Peyer's patch (tissue), 4 donors: Measurements from ENCODE around the gene ZNF521.

Source experiments
- POLR2A ChIP-seq, 2 donors: fragments of 450-650 bp; IDR thresholded peaks; one replicate each; pipeline ENCODE4 v1.5.1; 2017; ENCODE audit warnings: antibody characterized with exemption in 2 of 2, mild to moderate bottlenecking in 2 of 2, moderate library complexity in 2 of 2
- TF ChIP-seq, protein P1 (sequence below), 6 experiments: fragments of 450-650 bp in 4 of 6; fragments of 200-600 bp in 2 of 6; sonication (generic) in 1 of 6; IDR thresholded peaks; one replicate each; pipeline ENCODE4 v1.5.1; 2017 to 2019; ENCODE audit warnings: antibody characterized with exemption in 6 of 6, mild to moderate bottlenecking in 3 of 6, moderate library complexity in 1 of 6

DNA sequence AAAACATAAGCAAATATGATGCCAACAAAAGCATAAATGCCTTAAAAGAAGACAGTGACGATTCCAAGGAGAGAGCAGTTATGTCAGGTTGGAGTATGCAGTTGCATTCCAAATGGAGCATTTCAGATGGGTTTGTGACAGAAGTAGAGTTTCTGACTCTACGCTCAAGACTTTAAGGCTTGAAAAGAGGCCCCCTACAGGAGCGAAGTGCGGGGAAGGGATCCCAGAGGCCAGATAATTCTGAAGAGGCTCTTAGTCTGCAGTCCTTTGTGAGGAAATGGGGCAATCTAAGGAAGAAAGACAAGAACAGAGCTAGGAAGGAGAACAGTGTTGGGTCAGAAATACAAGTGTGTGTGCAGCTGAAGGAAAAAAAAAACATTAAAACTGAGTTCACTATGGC is 95.5 kb downstream of the ZNF521 start:
- TF ChIP-seq POLR2A (IDR thresholded peaks at IDR 0.05) = no peak
- TF ChIP-seq, protein P1, sequence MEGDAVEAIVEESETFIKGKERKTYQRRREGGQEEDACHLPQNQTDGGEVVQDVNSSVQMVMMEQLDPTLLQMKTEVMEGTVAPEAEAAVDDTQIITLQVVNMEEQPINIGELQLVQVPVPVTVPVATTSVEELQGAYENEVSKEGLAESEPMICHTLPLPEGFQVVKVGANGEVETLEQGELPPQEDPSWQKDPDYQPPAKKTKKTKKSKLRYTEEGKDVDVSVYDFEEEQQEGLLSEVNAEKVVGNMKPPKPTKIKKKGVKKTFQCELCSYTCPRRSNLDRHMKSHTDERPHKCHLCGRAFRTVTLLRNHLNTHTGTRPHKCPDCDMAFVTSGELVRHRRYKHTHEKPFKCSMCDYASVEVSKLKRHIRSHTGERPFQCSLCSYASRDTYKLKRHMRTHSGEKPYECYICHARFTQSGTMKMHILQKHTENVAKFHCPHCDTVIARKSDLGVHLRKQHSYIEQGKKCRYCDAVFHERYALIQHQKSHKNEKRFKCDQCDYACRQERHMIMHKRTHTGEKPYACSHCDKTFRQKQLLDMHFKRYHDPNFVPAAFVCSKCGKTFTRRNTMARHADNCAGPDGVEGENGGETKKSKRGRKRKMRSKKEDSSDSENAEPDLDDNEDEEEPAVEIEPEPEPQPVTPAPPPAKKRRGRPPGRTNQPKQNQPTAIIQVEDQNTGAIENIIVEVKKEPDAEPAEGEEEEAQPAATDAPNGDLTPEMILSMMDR (IDR thresholded peaks at IDR 0.05) = no peak
